Esophagus squamous epithelium (tissue), 4 donors: ENCODE measurements around the gene GREB1L.

Experiments used
- POLR2A ChIP-seq, 4 donors: fragments of 450-650 bp; IDR thresholded peaks; one replicate each; pipeline ENCODE4 v1.6.1; 2017; ENCODE audit warnings: antibody characterized with exemption in 4 of 4, mild to moderate bottlenecking in 4 of 4, moderate library complexity in 3 of 4
- TF ChIP-seq, protein P1 (sequence below), 6 experiments: fragments of 450-650 bp in 4 of 6; fragments of 200-600 bp in 2 of 6; sonication (generic) in 2 of 6; IDR thresholded peaks; one replicate each; pipeline ENCODE4 v1.5.1; 2016 to 2019; ENCODE audit warnings: antibody characterized with exemption in 6 of 6, mild to moderate bottlenecking in 4 of 6, moderate library complexity in 4 of 6

DNA sequence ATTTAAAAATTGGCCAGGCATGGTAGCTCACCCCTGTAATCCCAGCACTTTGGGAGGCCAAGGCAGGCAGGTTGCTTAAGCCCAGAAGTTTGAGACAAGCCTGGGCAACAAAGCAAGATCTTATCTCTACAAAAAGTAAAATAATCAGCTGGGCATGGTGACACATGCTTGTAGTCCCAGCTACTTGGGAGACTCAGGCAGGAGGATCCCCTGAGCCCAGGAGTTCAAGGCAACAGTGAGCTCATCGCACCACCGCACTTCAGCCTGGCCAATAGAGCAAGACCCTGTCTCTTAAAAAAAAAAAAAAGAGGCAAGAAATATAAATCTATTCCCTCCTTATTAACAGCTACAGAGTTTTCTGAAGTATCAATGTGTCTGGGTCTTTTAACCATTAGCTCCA lies 306.6 kb downstream of the GREB1L start:
- TF ChIP-seq, protein P1, sequence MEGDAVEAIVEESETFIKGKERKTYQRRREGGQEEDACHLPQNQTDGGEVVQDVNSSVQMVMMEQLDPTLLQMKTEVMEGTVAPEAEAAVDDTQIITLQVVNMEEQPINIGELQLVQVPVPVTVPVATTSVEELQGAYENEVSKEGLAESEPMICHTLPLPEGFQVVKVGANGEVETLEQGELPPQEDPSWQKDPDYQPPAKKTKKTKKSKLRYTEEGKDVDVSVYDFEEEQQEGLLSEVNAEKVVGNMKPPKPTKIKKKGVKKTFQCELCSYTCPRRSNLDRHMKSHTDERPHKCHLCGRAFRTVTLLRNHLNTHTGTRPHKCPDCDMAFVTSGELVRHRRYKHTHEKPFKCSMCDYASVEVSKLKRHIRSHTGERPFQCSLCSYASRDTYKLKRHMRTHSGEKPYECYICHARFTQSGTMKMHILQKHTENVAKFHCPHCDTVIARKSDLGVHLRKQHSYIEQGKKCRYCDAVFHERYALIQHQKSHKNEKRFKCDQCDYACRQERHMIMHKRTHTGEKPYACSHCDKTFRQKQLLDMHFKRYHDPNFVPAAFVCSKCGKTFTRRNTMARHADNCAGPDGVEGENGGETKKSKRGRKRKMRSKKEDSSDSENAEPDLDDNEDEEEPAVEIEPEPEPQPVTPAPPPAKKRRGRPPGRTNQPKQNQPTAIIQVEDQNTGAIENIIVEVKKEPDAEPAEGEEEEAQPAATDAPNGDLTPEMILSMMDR (IDR thresholded peaks at IDR 0.05): no peak
- TF ChIP-seq POLR2A (IDR thresholded peaks at IDR 0.05): no peak
